ENCODE results near the gene ITPR2.

The ITPR2 gene

GRCh38 chr12:26493656-26494055 lies 339.3 kb downstream of the ITPR2 start:
- no peak for TF ChIP-seq CTCF (conservative IDR thresholded peaks at IDR 0.05; ENCODE audit: low read length)
- no peak for TF ChIP-seq EZH2phosphoT487 (IDR thresholded peaks at IDR 0.05; ENCODE audit: borderline replicate concordance)

GRCh38 chr12:26492406-26492805 lies 340.6 kb downstream of the ITPR2 start:
- no peak overlapping the region for H3K4me2 ChIP-seq (ENCODE audit: low read depth, low read length, poor library complexity, severe bottlenecking)
- no peaks in the 10 kb centered on the region for H3F3A ChIP-seq (ENCODE audit: low read depth)
- H3K79me2 ChIP-seq (ENCODE audit: insufficient read depth, low read length), result no peaks in the 10 kb centered on the region
- no peaks in the 10 kb centered on the region for H3K9me3 ChIP-seq (ENCODE audit: insufficient read depth, low read depth, low read length)
- no peaks in the 10 kb centered on the region for H4K20me1 ChIP-seq (ENCODE audit: insufficient read depth, low read length, poor library complexity, severe bottlenecking)
- TF ChIP-seq EZH2phosphoT487 (IDR thresholded peaks at IDR 0.05; ENCODE audit: borderline replicate concordance), result no peak
- no peak for TF ChIP-seq CTCF (conservative IDR thresholded peaks at IDR 0.05; ENCODE audit: low read length)
- H3K9me2 ChIP-seq (replicated peaks; ENCODE audit: low read depth, low read length), result no peaks in the 10 kb centered on the region
- no peaks in the 10 kb centered on the region for H3K27me3 ChIP-seq (ENCODE audit: insufficient read depth, low read length, poor library complexity, severe bottlenecking)
- H3K4me3 ChIP-seq (ENCODE audit: low read length, poor library complexity, severe bottlenecking), result no peak overlapping the region
- H3K36me3 ChIP-seq (ENCODE audit: insufficient read depth, low read length), result peaks cover 3% of the 10 kb centered on the region; the same call in 1 of the 2 replicates
- H3K4me1 ChIP-seq (ENCODE audit: insufficient read depth, low read length, poor library complexity, severe bottlenecking), result no peaks in the 10 kb centered on the region
- H3K9ac ChIP-seq (ENCODE audit: low read depth, low read length, poor library complexity, severe bottlenecking), result no peak overlapping the region
- H2AFZ ChIP-seq (ENCODE audit: low read length), result no peak overlapping the region

More at GRCh38 chr12:26493656-26494055, 339.3 kb downstream of the ITPR2 start:
- Histone ChIP-seq H4K20me1 (ENCODE audit: insufficient read depth, low read length, poor library complexity, severe bottlenecking) (no peaks in the 10 kb centered on the region), H3F3A (ENCODE audit: low read depth) (no peaks in the 10 kb centered on the region), H3K4me1 (ENCODE audit: insufficient read depth, low read length, poor library complexity, severe bottlenecking) (no peaks in the 10 kb centered on the region), H3K36me3 (ENCODE audit: insufficient read depth, low read length) (peaks cover 3% of the 10 kb centered on the region; the same call in 1 of the 2 replicates), H3K79me2 (ENCODE audit: insufficient read depth, low read length) (no peaks in the 10 kb centered on the region), H2AFZ (ENCODE audit: low read length) (no peak overlapping the region), H3K27me3 (ENCODE audit: insufficient read depth, low read length, poor library complexity, severe bottlenecking) (no peaks in the 10 kb centered on the region), H3K9me3 (ENCODE audit: insufficient read depth, low read depth, low read length) (no peaks in the 10 kb centered on the region), H3K4me2 (ENCODE audit: low read depth, low read length, poor library complexity, severe bottlenecking) (no peak overlapping the region), H3K9ac (ENCODE audit: low read depth, low read length, poor library complexity, severe bottlenecking) (no peak overlapping the region), H3K9me2 (replicated peaks; ENCODE audit: low read depth, low read length) (no peaks in the 10 kb centered on the region), H3K4me3 (ENCODE audit: low read length, poor library complexity, severe bottlenecking) (no peak overlapping the region)

- Histone ChIP-seq H2AFZ (ENCODE audit: low read length) (no peak overlapping the region), H3K36me3 (ENCODE audit: insufficient read depth, low read length) (peaks cover 6% of the 10 kb centered on the region; the same call in 1 of the 2 replicates)
- TF ChIP-seq EZH2phosphoT487 (IDR thresholded peaks at IDR 0.05; ENCODE audit: borderline replicate concordance) (no peak), CTCF (conservative IDR thresholded peaks at IDR 0.05; ENCODE audit: low read length) (no peak)
Observed at GRCh38 chr12:26489908-26490307, 343.1 kb downstream of the ITPR2 start.

More at GRCh38 chr12:26489908-26490307, 343.1 kb downstream of the ITPR2 start:
- Histone ChIP-seq H3K4me2 (ENCODE audit: low read depth, low read length, poor library complexity, severe bottlenecking) (no peak overlapping the region), H3F3A (ENCODE audit: low read depth) (no peaks in the 10 kb centered on the region), H4K20me1 (ENCODE audit: insufficient read depth, low read length, poor library complexity, severe bottlenecking) (no peaks in the 10 kb centered on the region), H3K4me1 (ENCODE audit: insufficient read depth, low read length, poor library complexity, severe bottlenecking) (no peaks in the 10 kb centered on the region), H3K4me3 (ENCODE audit: low read length, poor library complexity, severe bottlenecking) (no peak overlapping the region), H3K79me2 (ENCODE audit: insufficient read depth, low read length) (no peaks in the 10 kb centered on the region), H3K9ac (ENCODE audit: low read depth, low read length, poor library complexity, severe bottlenecking) (no peak overlapping the region), H3K9me3 (ENCODE audit: insufficient read depth, low read depth, low read length) (no peaks in the 10 kb centered on the region), H3K27me3 (ENCODE audit: insufficient read depth, low read length, poor library complexity, severe bottlenecking) (no peaks in the 10 kb centered on the region), H3K9me2 (replicated peaks; ENCODE audit: low read depth, low read length) (no peaks in the 10 kb centered on the region)

All from Loucy (cell line).